ENCODE data around the gene CLC. TPM values are rescaled to one million over a fixed set of nuclear protein-coding genes. Genes with fewer than 3 reads are reported as not detected.

CLC gene
- total RNA-seq, 1 donor from 2014 or later: not detected

DNA sequence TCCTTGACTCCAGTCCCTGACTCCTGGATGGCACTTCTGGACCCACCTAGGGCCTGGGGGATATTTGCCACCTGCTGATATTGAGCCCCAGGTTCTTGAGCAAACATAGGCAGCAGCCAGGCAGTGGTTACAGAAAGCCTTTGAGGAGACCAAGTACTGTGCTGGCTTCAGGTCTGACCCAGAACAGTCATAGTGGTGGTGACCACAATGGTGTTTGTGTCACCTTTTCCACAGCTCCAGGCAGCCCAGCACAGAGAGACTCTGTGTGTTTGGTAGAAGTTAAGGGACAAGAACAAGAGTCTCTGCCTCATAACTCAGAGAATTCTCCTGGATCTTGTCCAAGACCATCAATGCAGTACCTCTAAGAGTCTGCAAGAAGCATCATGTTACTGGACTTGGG is 14.6 kb upstream of the CLC start:
- Histone ChIP-seq H3K36me3 (ENCODE audit: control insufficient read depth, insufficient read depth, low read length) (no peaks in the 10 kb centered on the region), H3K4me3 (ENCODE audit: low read depth, low read length) (no peak overlapping the region), H3K27me3 (ENCODE audit: control insufficient read depth, insufficient read depth, low read length) (peaks cover 4% of the 10 kb centered on the region)
- TF ChIP-seq, protein P1, sequence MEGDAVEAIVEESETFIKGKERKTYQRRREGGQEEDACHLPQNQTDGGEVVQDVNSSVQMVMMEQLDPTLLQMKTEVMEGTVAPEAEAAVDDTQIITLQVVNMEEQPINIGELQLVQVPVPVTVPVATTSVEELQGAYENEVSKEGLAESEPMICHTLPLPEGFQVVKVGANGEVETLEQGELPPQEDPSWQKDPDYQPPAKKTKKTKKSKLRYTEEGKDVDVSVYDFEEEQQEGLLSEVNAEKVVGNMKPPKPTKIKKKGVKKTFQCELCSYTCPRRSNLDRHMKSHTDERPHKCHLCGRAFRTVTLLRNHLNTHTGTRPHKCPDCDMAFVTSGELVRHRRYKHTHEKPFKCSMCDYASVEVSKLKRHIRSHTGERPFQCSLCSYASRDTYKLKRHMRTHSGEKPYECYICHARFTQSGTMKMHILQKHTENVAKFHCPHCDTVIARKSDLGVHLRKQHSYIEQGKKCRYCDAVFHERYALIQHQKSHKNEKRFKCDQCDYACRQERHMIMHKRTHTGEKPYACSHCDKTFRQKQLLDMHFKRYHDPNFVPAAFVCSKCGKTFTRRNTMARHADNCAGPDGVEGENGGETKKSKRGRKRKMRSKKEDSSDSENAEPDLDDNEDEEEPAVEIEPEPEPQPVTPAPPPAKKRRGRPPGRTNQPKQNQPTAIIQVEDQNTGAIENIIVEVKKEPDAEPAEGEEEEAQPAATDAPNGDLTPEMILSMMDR (IDR thresholded peaks at IDR 0.05; ENCODE audit: insufficient read depth, low read length, poor library complexity, severe bottlenecking): no peak
- no peak for DNase-seq (ENCODE audit: low read depth)

GRCh38 chr19:39749981-39750380 is 12.2 kb upstream of the CLC start:
- TF ChIP-seq, protein P1 (IDR thresholded peaks at IDR 0.05; ENCODE audit: insufficient read depth, low read length, poor library complexity, severe bottlenecking): no peak
- Histone ChIP-seq H3K36me3 (ENCODE audit: control insufficient read depth, insufficient read depth, low read length) (no peaks in the 10 kb centered on the region), H3K4me3 (ENCODE audit: low read depth, low read length) (no peak overlapping the region), H3K27me3 (ENCODE audit: control insufficient read depth, insufficient read depth, low read length) (no peaks in the 10 kb centered on the region)
- no peak for DNase-seq (ENCODE audit: low read depth)

DNA sequence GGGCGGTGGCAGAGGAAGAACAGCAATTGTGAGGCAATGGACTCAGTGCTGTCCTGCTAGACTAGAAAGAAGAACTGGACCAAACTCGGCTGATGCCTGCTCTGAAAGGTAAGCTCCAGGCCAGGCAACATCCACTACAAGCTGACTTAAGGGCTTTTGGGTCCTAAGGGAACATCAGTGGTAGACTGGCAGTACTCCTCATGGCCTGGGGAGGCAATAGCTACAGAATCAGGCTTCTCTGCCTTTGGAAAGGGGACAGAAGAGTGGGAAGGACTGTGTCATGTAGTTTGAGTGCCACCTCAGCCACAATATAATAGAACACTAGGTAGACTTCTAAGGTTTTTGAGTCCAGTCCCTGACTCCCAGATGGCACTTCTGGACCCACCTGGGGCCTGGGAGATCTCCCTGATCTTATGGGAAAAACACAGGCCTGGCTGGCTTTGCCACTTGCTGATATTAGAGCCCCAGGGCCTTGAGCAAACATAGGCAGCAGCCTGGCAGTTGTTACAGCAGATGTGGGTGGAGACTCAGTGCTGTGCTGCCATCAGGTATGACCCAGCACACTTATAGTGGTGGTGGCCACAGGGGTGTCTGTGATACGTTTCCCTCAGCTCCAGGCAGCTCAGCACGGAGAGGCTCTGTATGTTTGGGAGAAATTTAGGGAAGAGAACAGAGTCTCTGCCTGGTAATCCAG is 9.2 kb upstream of the CLC start:
- no peak for DNase-seq (ENCODE audit: low read depth)
- no peaks in the 10 kb centered on the region for H3K36me3 ChIP-seq (ENCODE audit: control insufficient read depth, insufficient read depth, low read length)
- no peak overlapping the region for H3K4me3 ChIP-seq (ENCODE audit: low read depth, low read length)
- H3K27me3 ChIP-seq (ENCODE audit: control insufficient read depth, insufficient read depth, low read length): no peaks in the 10 kb centered on the region
- TF ChIP-seq, protein P1 (IDR thresholded peaks at IDR 0.05; ENCODE audit: insufficient read depth, low read length, poor library complexity, severe bottlenecking): no peak

DNA sequence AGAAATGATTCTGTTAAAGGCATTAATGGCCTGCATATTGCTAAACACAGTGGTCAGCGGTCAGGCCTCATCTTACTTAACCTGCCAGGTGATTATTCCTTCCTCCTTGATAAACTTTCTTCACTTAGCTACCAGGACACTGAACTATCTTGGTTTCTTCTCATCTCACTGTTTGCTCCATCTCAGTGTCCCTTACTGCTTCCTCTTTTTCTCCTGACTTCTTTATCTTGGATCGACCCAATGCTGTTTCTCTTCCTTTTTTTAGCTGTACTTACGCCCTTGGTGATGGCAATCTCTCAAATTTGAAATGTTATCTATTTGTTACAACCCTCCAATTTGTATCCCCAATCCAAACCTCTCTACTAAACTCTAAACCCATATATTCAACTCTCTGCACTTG is 7.8 kb upstream of the CLC start:
- Histone ChIP-seq H3K4me3 (ENCODE audit: low read depth, low read length) (no peak overlapping the region), H3K27me3 (ENCODE audit: control insufficient read depth, insufficient read depth, low read length) (no peaks in the 10 kb centered on the region), H3K36me3 (ENCODE audit: control insufficient read depth, insufficient read depth, low read length) (no peaks in the 10 kb centered on the region)
- no peak for DNase-seq (ENCODE audit: low read depth)
- TF ChIP-seq, protein P1 (IDR thresholded peaks at IDR 0.05; ENCODE audit: insufficient read depth, low read length, poor library complexity, severe bottlenecking): no peak

DNA sequence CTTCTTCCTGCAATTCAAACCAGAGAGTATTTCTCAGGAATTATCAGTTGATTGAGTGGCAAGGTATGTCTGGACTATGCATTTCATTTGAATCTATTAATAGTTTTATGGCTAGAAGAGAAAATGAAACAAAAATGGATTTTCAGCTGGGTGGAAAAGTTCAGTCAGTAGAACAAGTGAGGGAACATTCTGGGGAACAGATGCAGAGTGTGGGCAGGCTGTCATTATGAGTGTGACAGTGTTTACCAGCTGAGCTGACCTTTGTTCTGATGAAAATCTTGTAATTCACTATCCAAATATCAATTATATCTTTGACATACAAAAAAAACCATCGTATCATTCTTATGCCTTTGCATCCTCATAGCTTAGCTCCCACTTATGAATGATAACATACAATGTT is 2.6 kb upstream of the CLC start:
- TF ChIP-seq, protein P1 (IDR thresholded peaks at IDR 0.05; ENCODE audit: insufficient read depth, low read length, poor library complexity, severe bottlenecking): no peak
- H3K27me3 ChIP-seq (ENCODE audit: control insufficient read depth, insufficient read depth, low read length): no peaks in the 10 kb centered on the region
- no peaks in the 10 kb centered on the region for H3K36me3 ChIP-seq (ENCODE audit: control insufficient read depth, insufficient read depth, low read length)
- H3K4me3 ChIP-seq (ENCODE audit: low read depth, low read length): no peak overlapping the region
- DNase-seq (ENCODE audit: low read depth): no peak

DNA sequence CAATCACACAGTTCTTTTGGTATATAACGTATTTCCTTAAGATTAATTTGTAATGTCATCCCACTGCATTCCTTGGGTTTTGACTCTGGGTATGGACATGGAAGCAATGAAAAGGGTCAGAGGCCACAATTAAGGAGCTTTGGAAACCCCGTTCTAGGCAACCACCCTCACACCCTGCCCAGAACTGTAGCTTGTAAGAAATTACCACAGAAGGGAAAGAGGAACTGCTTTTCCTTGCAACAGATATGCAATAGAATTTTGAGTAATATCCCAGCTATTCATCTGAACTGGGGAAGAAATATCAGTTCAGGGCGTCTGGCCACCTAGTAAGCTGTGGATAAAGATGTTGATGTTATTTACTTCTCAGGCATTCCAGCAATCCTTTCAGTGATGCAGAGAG is 985 bp upstream of the CLC start:
- TF ChIP-seq, protein P1 (IDR thresholded peaks at IDR 0.05; ENCODE audit: insufficient read depth, low read length, poor library complexity, severe bottlenecking): no peak
- Histone ChIP-seq H3K36me3 (ENCODE audit: control insufficient read depth, insufficient read depth, low read length) (no peaks in the 10 kb centered on the region), H3K4me3 (ENCODE audit: low read depth, low read length) (no peak overlapping the region), H3K27me3 (ENCODE audit: control insufficient read depth, insufficient read depth, low read length) (no peaks in the 10 kb centered on the region)
- DNase-seq (ENCODE audit: low read depth): no peak
